Measurements from ENCODE around the gene JARID2. TPM values are rescaled to one million over a fixed set of nuclear protein-coding genes. Genes with fewer than 3 reads are reported as not detected.
A peak's percentile ranks its signal among the peaks of the same experiment; 100 is the strongest.

JARID2 gene
- total and polyA plus RNA-seq, 3 donors from 2014 or later = 36.1 to 60.8 (median 53.7) TPM

- TF ChIP-seq POLR2A (IDR thresholded peaks at IDR 0.05) (no peak), CTCF (IDR thresholded peaks at IDR 0.05) (no peak)
- H3K27me3 ChIP-seq = no peaks in the 10 kb centered on the region
- peaks cover 25% of the 10 kb centered on the region for H3K4me1 ChIP-seq
- no peak for DNase-seq
- H3K36me3 ChIP-seq (ENCODE audit: low read depth, missing control alignments) = no peaks in the 10 kb centered on the region
- peak overlapping the region in 1 of 2 donors; percentile 87 for H3K27ac ChIP-seq
- no peaks in the 10 kb centered on the region for H3K9me3 ChIP-seq
- 77 to 82% methylated on average over 19 to 20 of the region's 20 CpGs for WGBS, 2 donors
- intact Hi-C loops (cut with DNase I; ENCODE audit: low total_unique reads) = no loop called here
- no peak overlapping the region for H3K4me3 ChIP-seq
These were observed 256.8 kb downstream of the JARID2 start for GRCh38 chr6:15502446-15503345.

- no peak for DNase-seq
- 77 to 96% methylated on average over 4 to 6 of the region's 6 CpGs for WGBS, 2 donors
- TF ChIP-seq CTCF (IDR thresholded peaks at IDR 0.05) (no peak), POLR2A (IDR thresholded peaks at IDR 0.05) (no peak)
- no peak overlapping the region for H3K4me3 ChIP-seq
- peak overlapping the region; percentile 71 to 87 for H3K27ac ChIP-seq
- peaks cover 25% of the 10 kb centered on the region for H3K4me1 ChIP-seq
- no peaks in the 10 kb centered on the region for H3K9me3 ChIP-seq
- H3K36me3 ChIP-seq (ENCODE audit: low read depth, missing control alignments) = no peaks in the 10 kb centered on the region
- H3K27me3 ChIP-seq = no peaks in the 10 kb centered on the region
- intact Hi-C loops (cut with DNase I; ENCODE audit: low total_unique reads) = no loop called here
These were observed 257.4 kb downstream of the JARID2 start for GRCh38 chr6:15503346-15503680.

- peak overlapping the region; percentile 71 to 87 for H3K27ac ChIP-seq
- 33 to 59% methylated on average over 10 to 12 of the region's 12 CpGs for WGBS, 2 donors
- DNase-seq = peak; percentile 84
- intact Hi-C loops (cut with DNase I; ENCODE audit: low total_unique reads) = no loop called here
- TF ChIP-seq CTCF (IDR thresholded peaks at IDR 0.05) (peak in 2 of 3 experiments; percentile 34 to 35), POLR2A (IDR thresholded peaks at IDR 0.05) (no peak)
- H3K27me3 ChIP-seq = no peaks in the 10 kb centered on the region
- H3K4me3 ChIP-seq = no peak overlapping the region
- peaks cover 25% of the 10 kb centered on the region for H3K4me1 ChIP-seq
- H3K9me3 ChIP-seq = no peaks in the 10 kb centered on the region
- no peaks in the 10 kb centered on the region for H3K36me3 ChIP-seq (ENCODE audit: low read depth, missing control alignments)
These were observed 258.2 kb downstream of the JARID2 start for GRCh38 chr6:15504040-15504495.

GRCh38 chr6:15504581-15505350 is 258.9 kb downstream of the JARID2 start:
- peak; percentile 91 for DNase-seq
- no peaks in the 10 kb centered on the region for H3K9me3 ChIP-seq
- 23 to 38% methylated on average over 25 to 26 of the region's 26 CpGs for WGBS, 2 donors
- peaks cover 25% of the 10 kb centered on the region for H3K4me1 ChIP-seq
- TF ChIP-seq POLR2A (IDR thresholded peaks at IDR 0.05) (no peak), CTCF (IDR thresholded peaks at IDR 0.05) (no peak)
- intact Hi-C loops (cut with DNase I; ENCODE audit: low total_unique reads) = no loop called here
- H3K4me3 ChIP-seq = no peak overlapping the region
- no peaks in the 10 kb centered on the region for H3K27me3 ChIP-seq
- peak overlapping the region; percentile 71 to 87 for H3K27ac ChIP-seq
- no peaks in the 10 kb centered on the region for H3K36me3 ChIP-seq (ENCODE audit: low read depth, missing control alignments)

Measured in testis (tissue), 3 donors.